Activated CD8-positive, alpha-beta T cell treated with anti-CD3 and anti-CD28 coated beads for 36 hours (primary cell): Measurements from ENCODE around the gene PSG6. TPM values are rescaled to one million over a fixed set of nuclear protein-coding genes. Genes with fewer than 3 reads are reported as not detected.
"Not testable (repeated sequence)": the region's sequence is repeated elsewhere in the genome, so short reads cannot be mapped to it uniquely, and the experiment has no call there.

Experiments used
- ATAC-seq: fragments of 200-7000 bp; cut with Tn5 transposase; one replicate; pipeline ENCODE4 v1.10.0; 2021; ENCODE audit warnings: mild to moderate bottlenecking, moderate library complexity
- CTCF ChIA-PET: fragments of 350-600 bp; sonication (Branson Sonifier 250); formaldehyde crosslinking; loops from one replicate; lab custom pipeline; 2021; ENCODE audit warnings: antibody characterized with exemption; lab: Charles Lee
- POLR2A ChIA-PET: fragments of 350-600 bp; sonication (Branson Sonifier 250); formaldehyde crosslinking; loops from one replicate; lab custom pipeline; 2021; ENCODE audit warnings: antibody characterized with exemption; lab: Charles Lee
- DNase-seq: peaks from one replicate; pipeline ENCODE4 v3.0.0-alpha.2; 2020
- H3K27ac Mint-ChIP-seq: one replicate; pipeline ENCODE4 v1.8.0; 2021; ENCODE audit warnings: mild to moderate bottlenecking, mixed read lengths
- H3K27me3 Mint-ChIP-seq: one replicate; pipeline ENCODE4 v1.8.0; 2021; ENCODE audit warnings: mixed read lengths
- H3K36me3 Mint-ChIP-seq: one replicate; pipeline ENCODE4 v1.8.0; 2021; ENCODE audit warnings: low read depth, mixed read lengths
- H3K4me1 Mint-ChIP-seq: one replicate; pipeline ENCODE4 v1.8.0; 2021; ENCODE audit warnings: low read depth, mixed read lengths
- H3K4me3 Mint-ChIP-seq: one replicate; pipeline ENCODE4 v1.8.0; 2021; ENCODE audit warnings: mild to moderate bottlenecking, moderate library complexity, mixed read lengths
- H3K9me3 Mint-ChIP-seq: one replicate; pipeline ENCODE4 v1.8.0; 2021; ENCODE audit warnings: mixed read lengths
- CTCF ChIP-seq: fragments of 200-600 bp; IDR thresholded peaks from one replicate; pipeline ENCODE4 v1.8.0; 2022; ENCODE audit warnings: antibody characterized with exemption, mild to moderate bottlenecking
- intact Hi-C: fragments of 100-400 bp; cut with micrococcal nuclease; formaldehyde crosslinking; loops from one replicate; pipeline ENCODE4 v1.10.0; 2022
- total RNA-seq, 2 experiments: library from RNA; stranded (reverse); gene quantifications; one replicate each; pipeline ENCODE4 v1.2.3, GENCODE V29; 2021

Gene PSG6
- total RNA-seq, 2 experiments from 2014 or later, result not detected

- DNase-seq (no peak), ATAC-seq (no peak)
- ChIA-PET POLR2A (no interaction called here), CTCF (no interaction called here)
- Mint-ChIP-seq H3K4me1 (no peaks in the 10 kb centered on the region), H3K36me3 (no peaks in the 10 kb centered on the region), H3K27me3 (peaks cover 7% of the 10 kb centered on the region), H3K4me3 (no peak overlapping the region), H3K9me3 (no peaks in the 10 kb centered on the region), H3K27ac (no peak overlapping the region)
- intact Hi-C loops, result no loop called here
- peak; percentile 38 for TF ChIP-seq CTCF
These were observed 60.2 kb downstream of the PSG6 start for GRCh38 chr19:42857544-42857867.

GRCh38 chr19:42856866-42857543, 60.7 kb downstream of the PSG6 start:
- H3K4me3 Mint-ChIP-seq, H3K27me3 Mint-ChIP-seq, POLR2A ChIA-PET, H3K4me1 Mint-ChIP-seq, H3K9me3 Mint-ChIP-seq, ATAC-seq, H3K36me3 Mint-ChIP-seq, H3K27ac Mint-ChIP-seq, intact Hi-C loops: not testable (repeated sequence)
- TF ChIP-seq CTCF, result peak; percentile 70
- CTCF ChIA-PET, result interaction anchor here (0.7 kb wide), 1 partner anchor 28 kb away, joined by 3 read pairs; no protein-coding TSS in a partner anchor
- peak; percentile 33 for DNase-seq

- CTCF ChIA-PET, ATAC-seq, H3K4me3 Mint-ChIP-seq, H3K9me3 Mint-ChIP-seq, H3K27ac Mint-ChIP-seq, POLR2A ChIA-PET, H3K4me1 Mint-ChIP-seq, H3K36me3 Mint-ChIP-seq, intact Hi-C loops, DNase-seq, H3K27me3 Mint-ChIP-seq: not testable (repeated sequence)
These were observed 62.9 kb downstream of the PSG6 start for GRCh38 chr19:42854745-42855144.

GRCh38 chr19:42853231-42853630, 64.5 kb downstream of the PSG6 start:
- H3K9me3 Mint-ChIP-seq, H3K4me3 Mint-ChIP-seq, H3K36me3 Mint-ChIP-seq, H3K27ac Mint-ChIP-seq, POLR2A ChIA-PET, H3K4me1 Mint-ChIP-seq, ATAC-seq, intact Hi-C loops, CTCF ChIA-PET, H3K27me3 Mint-ChIP-seq, DNase-seq: not testable (repeated sequence)

- DNase-seq, intact Hi-C loops, H3K4me3 Mint-ChIP-seq, H3K27ac Mint-ChIP-seq, H3K27me3 Mint-ChIP-seq, ATAC-seq, H3K4me1 Mint-ChIP-seq, H3K36me3 Mint-ChIP-seq, H3K9me3 Mint-ChIP-seq, CTCF ChIA-PET, POLR2A ChIA-PET: not testable (repeated sequence)
These were observed 64.9 kb downstream of the PSG6 start for GRCh38 chr19:42852821-42853220.

Other genes with a start within 250 kb of the PSG6 start
- gene PSG3, start 177.4 kb downstream of the PSG6 start, total RNA-seq, result not detected
- gene PSG8, start 152.2 kb downstream of the PSG6 start, total RNA-seq, result not detected
- gene PSG1, start 38.2 kb downstream of the PSG6 start, total RNA-seq, result not detected
- not detected for gene PSG7, start 19.3 kb upstream of the PSG6 start, total RNA-seq
- gene PSG11, start 108.6 kb upstream of the PSG6 start, total RNA-seq, result not detected
- gene PSG2, start 164.8 kb upstream of the PSG6 start, total RNA-seq, result not detected